Measurements from ENCODE around the gene PCCA. TPM values are rescaled to one million over a fixed set of nuclear protein-coding genes. Genes with fewer than 3 reads are reported as not detected.

Gene PCCA
- total RNA-seq, 1 donor from 2014 or later = 66.8 TPM

DNA sequence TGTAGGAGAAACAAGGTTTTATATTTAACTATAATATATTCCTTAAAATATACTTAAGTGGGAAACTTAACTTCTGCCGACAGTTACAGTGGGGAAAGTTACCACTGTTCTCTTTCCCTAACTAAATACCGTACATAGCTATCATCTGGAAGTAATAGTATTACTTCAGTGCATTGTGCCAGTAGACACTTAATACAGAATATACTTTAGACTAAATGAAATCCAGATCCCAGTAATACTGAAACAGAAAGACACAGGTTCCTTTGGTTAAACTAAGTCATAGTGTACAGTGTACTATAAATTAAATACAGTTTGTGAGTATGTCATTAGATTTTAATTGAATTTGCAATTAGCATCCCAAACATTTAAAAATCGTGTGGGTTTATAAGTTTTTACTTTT is 107.5 kb downstream of the PCCA start:
- TF ChIP-seq, protein P1, sequence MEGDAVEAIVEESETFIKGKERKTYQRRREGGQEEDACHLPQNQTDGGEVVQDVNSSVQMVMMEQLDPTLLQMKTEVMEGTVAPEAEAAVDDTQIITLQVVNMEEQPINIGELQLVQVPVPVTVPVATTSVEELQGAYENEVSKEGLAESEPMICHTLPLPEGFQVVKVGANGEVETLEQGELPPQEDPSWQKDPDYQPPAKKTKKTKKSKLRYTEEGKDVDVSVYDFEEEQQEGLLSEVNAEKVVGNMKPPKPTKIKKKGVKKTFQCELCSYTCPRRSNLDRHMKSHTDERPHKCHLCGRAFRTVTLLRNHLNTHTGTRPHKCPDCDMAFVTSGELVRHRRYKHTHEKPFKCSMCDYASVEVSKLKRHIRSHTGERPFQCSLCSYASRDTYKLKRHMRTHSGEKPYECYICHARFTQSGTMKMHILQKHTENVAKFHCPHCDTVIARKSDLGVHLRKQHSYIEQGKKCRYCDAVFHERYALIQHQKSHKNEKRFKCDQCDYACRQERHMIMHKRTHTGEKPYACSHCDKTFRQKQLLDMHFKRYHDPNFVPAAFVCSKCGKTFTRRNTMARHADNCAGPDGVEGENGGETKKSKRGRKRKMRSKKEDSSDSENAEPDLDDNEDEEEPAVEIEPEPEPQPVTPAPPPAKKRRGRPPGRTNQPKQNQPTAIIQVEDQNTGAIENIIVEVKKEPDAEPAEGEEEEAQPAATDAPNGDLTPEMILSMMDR (IDR thresholded peaks at IDR 0.05; ENCODE audit: partially characterized antibody, unreplicated experiment) = no peak
- H3K9me3 Mint-ChIP-seq (ENCODE audit: unreplicated experiment) = no peaks in the 10 kb centered on the region
- H3K4me3 Mint-ChIP-seq (ENCODE audit: unreplicated experiment) = no peak overlapping the region
- H3K27me3 Mint-ChIP-seq (ENCODE audit: unreplicated experiment) = no peaks in the 10 kb centered on the region
- no peaks in the 10 kb centered on the region for H3K36me3 Mint-ChIP-seq (ENCODE audit: unreplicated experiment)
- H3K4me1 Mint-ChIP-seq (ENCODE audit: low read depth, unreplicated experiment) = no peaks in the 10 kb centered on the region
- no peak overlapping the region for H3K27ac Mint-ChIP-seq (ENCODE audit: unreplicated experiment)
- no peak for DNase-seq

DNA sequence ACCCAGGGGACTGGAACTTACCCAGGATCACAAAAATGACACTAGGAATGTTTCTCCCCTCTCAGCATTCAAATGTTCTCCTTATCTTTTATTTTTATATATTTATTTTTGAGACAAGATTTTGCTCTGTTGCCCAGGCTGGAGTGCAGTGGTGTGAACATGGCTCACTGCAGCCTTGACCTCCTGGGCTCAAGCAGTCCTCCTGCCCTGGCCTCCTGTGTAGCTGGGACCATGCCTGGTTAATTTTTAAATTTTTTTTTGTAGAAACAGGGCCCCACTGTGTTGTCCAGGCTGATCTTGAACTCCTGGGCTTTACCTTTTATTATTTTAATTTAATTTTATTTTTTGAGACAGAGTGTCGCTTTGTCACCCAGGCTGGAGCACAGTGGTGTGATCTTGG is 108.2 kb downstream of the PCCA start:
- no peak for DNase-seq
- Mint-ChIP-seq H3K9me3 (ENCODE audit: unreplicated experiment) (no peaks in the 10 kb centered on the region), H3K36me3 (ENCODE audit: unreplicated experiment) (no peaks in the 10 kb centered on the region), H3K27ac (ENCODE audit: unreplicated experiment) (no peak overlapping the region), H3K4me3 (ENCODE audit: unreplicated experiment) (no peak overlapping the region), H3K27me3 (ENCODE audit: unreplicated experiment) (no peaks in the 10 kb centered on the region), H3K4me1 (ENCODE audit: low read depth, unreplicated experiment) (no peaks in the 10 kb centered on the region)
- TF ChIP-seq, protein P1 (IDR thresholded peaks at IDR 0.05; ENCODE audit: partially characterized antibody, unreplicated experiment) = no peak

DNA sequence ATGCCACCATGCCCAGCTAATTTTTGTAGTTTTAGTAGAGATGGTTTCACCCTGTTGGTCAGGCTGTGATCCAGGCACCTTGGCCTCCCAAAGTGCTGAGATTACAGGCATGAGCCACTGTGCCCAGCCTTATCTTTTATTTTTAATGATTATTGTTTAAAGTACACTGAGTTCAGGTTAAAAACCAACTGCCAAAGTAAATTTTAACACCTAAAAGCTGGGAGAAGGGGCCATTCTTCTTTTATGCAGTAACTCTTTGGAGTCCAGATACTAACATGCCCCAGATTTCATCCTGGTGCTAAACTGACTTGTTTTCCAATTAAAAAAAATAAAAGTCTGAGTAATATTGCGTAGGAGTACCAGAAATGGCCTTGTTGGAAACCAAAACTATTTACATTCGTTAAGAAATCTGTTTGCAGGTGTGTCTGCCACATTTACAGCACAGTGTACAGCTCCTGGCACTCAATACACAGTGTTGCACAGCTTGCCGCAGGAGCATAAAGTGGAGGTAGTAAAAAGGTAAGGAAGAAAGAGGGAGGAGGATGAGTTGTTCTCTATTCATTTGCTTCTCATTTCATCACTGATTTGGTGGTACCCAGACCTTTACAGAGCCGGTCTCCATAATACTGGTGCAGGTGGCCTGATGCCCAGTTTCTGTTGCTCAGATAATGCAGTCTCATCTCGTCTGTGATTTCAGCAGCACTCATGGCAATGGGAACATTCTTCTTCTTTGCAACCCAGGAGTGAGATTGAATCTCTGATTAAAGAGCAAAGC is 108.9 kb downstream of the PCCA start:
- no peaks in the 10 kb centered on the region for H3K4me1 Mint-ChIP-seq (ENCODE audit: low read depth, unreplicated experiment)
- no peaks in the 10 kb centered on the region for H3K9me3 Mint-ChIP-seq (ENCODE audit: unreplicated experiment)
- no peak overlapping the region for H3K27ac Mint-ChIP-seq (ENCODE audit: unreplicated experiment)
- no peak overlapping the region for H3K4me3 Mint-ChIP-seq (ENCODE audit: unreplicated experiment)
- TF ChIP-seq, protein P1 (IDR thresholded peaks at IDR 0.05; ENCODE audit: partially characterized antibody, unreplicated experiment) = no peak
- no peaks in the 10 kb centered on the region for H3K36me3 Mint-ChIP-seq (ENCODE audit: unreplicated experiment)
- no peaks in the 10 kb centered on the region for H3K27me3 Mint-ChIP-seq (ENCODE audit: unreplicated experiment)
- no peak for DNase-seq

DNA sequence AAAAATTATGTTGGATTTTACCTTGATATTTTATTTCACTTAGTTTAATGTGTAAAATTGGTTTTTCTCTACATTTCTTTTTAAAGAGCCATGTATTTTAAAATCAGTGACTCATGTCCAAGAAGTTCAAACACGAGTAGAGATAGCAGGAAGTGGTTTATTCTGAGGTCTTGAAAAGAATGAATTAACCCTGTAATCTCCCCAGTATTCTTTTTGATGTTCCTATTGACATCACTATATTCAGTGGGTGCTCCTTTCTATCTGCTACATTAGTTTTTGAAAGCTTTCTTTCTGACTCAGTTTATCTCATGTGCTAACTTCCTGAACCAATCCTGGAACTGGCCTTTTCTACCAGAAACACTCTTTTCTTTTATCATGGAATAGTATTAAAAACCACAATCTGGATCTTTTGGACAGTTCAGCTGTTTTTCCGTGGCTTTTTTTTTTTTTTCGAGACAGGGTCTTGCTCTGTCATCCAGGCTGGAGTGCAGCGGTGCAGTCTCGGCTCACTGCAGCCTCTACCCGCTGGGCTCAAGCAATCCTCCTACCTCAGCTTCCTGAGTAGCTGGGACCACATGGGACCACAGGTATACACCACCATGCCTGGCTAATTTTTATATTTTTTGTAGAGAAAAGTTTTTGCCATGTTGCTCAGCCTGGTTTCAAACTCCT is 114.9 kb downstream of the PCCA start:
- no peak overlapping the region for H3K4me3 Mint-ChIP-seq (ENCODE audit: unreplicated experiment)
- TF ChIP-seq, protein P1 (IDR thresholded peaks at IDR 0.05; ENCODE audit: partially characterized antibody, unreplicated experiment) = no peak
- H3K27ac Mint-ChIP-seq (ENCODE audit: unreplicated experiment) = no peak overlapping the region
- H3K4me1 Mint-ChIP-seq (ENCODE audit: low read depth, unreplicated experiment) = no peaks in the 10 kb centered on the region
- H3K36me3 Mint-ChIP-seq (ENCODE audit: unreplicated experiment) = no peaks in the 10 kb centered on the region
- no peaks in the 10 kb centered on the region for H3K27me3 Mint-ChIP-seq (ENCODE audit: unreplicated experiment)
- no peak for DNase-seq
- no peaks in the 10 kb centered on the region for H3K9me3 Mint-ChIP-seq (ENCODE audit: unreplicated experiment)

DNA sequence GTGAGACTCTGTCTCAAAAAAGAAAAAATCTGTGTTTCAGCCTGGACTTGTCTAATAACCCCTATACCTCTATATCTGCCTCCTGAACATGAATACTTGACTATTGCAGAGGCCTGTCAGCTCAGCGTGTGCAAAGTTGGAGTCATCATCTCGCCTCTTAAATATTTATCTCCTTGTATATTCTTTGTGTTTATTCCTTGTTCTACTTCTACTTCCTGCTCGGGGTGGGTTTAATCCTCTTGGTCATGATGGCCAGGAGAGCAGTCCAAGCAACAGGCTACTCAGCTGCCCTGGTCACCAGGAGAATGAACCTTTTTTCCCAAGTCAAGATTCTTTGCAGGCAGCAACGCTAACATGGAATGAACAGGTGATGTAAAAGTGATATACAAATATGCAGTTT is 119.1 kb downstream of the PCCA start:
- Mint-ChIP-seq H3K4me1 (ENCODE audit: low read depth, unreplicated experiment) (no peaks in the 10 kb centered on the region), H3K27ac (ENCODE audit: unreplicated experiment) (no peak overlapping the region), H3K4me3 (ENCODE audit: unreplicated experiment) (no peak overlapping the region), H3K27me3 (ENCODE audit: unreplicated experiment) (no peaks in the 10 kb centered on the region), H3K36me3 (ENCODE audit: unreplicated experiment) (peaks cover 10% of the 10 kb centered on the region), H3K9me3 (ENCODE audit: unreplicated experiment) (peaks cover 1% of the 10 kb centered on the region)
- TF ChIP-seq, protein P1 (IDR thresholded peaks at IDR 0.05; ENCODE audit: partially characterized antibody, unreplicated experiment) = no peak
- DNase-seq = no peak

Data from glutamatergic neuron (in vitro differentiated cells).